Effector memory CD8-positive, alpha-beta T cell (primary cell): ENCODE measurements around the gene FCF1.

Experiments used
- ATAC-seq: fragments of 150-1000 bp; cut with Tn5 transposase; replicated peaks from 2 replicates; pipeline ENCODE4 v1.10.0; 2021; ENCODE audit warnings: mild to moderate bottlenecking, moderate library complexity
- DNase-seq, 3 experiments: peaks; one replicate each; pipeline ENCODE4 v3.0.0; 2021
- H3K27ac Mint-ChIP-seq, 2 donors: one replicate each; pipeline ENCODE4 v1.8.0; 2022; ENCODE audit warnings: mild to moderate bottlenecking in 2 of 2, mixed read lengths in 2 of 2, moderate library complexity in 2 of 2
- H3K27me3 Mint-ChIP-seq, 2 donors: one replicate each; pipeline ENCODE4 v1.8.0; 2022; ENCODE audit warnings: mixed read lengths in 2 of 2
- H3K36me3 Mint-ChIP-seq: one replicate; pipeline ENCODE4 v1.8.0; 2022; ENCODE audit warnings: mild to moderate bottlenecking, moderate library complexity, mixed read lengths; ENCODE audit not compliant: insufficient read depth
- H3K4me1 Mint-ChIP-seq, 2 donors: one replicate each; pipeline ENCODE4 v1.8.0; 2022; ENCODE audit warnings: low read depth in 2 of 2, mixed read lengths in 2 of 2
- H3K4me3 Mint-ChIP-seq, 2 donors: one replicate each; pipeline ENCODE4 v1.8.0; 2022; ENCODE audit warnings: mild to moderate bottlenecking in 2 of 2, mixed read lengths in 2 of 2, moderate library complexity in 2 of 2
- H3K9me3 Mint-ChIP-seq, 2 donors: one replicate each; pipeline ENCODE4 v1.8.0; 2022; ENCODE audit warnings: mixed read lengths in 2 of 2

Gene FCF1

GRCh38 chr14:74685056-74685455 lies 27.9 kb upstream of the FCF1 start:
- no peak for ATAC-seq
- H3K27ac Mint-ChIP-seq = peak overlapping the region in 1 of 2 donors; percentile 29
- H3K36me3 Mint-ChIP-seq = peaks cover 61% of the 10 kb centered on the region
- no peak for DNase-seq
- H3K27me3 Mint-ChIP-seq = no peaks in the 10 kb centered on the region
- peaks cover 2 to 5% of the 10 kb centered on the region in 2 donors for H3K4me1 Mint-ChIP-seq
- H3K9me3 Mint-ChIP-seq = no peaks in the 10 kb centered on the region
- H3K4me3 Mint-ChIP-seq = no peak overlapping the region

GRCh38 chr14:74685921-74686678 lies 26.8 kb upstream of the FCF1 start:
- Mint-ChIP-seq H3K4me3 (no peak overlapping the region), H3K27ac (no peak overlapping the region), H3K36me3 (peaks cover 67% of the 10 kb centered on the region)

GRCh38 chr14:74691456-74691855 lies 21.5 kb upstream of the FCF1 start:
- H3K27me3 Mint-ChIP-seq = no peaks in the 10 kb centered on the region
- no peak for ATAC-seq
- H3K4me1 Mint-ChIP-seq = peaks cover 10 to 14% of the 10 kb centered on the region in 2 donors
- H3K27ac Mint-ChIP-seq = peak overlapping the region; percentile 23 to 64
- peaks cover 48% of the 10 kb centered on the region for H3K36me3 Mint-ChIP-seq
- no peaks in the 10 kb centered on the region for H3K9me3 Mint-ChIP-seq
- no peak for DNase-seq
- H3K4me3 Mint-ChIP-seq = no peak overlapping the region

More at GRCh38 chr14:74685921-74686678, 26.8 kb upstream of the FCF1 start:
- Mint-ChIP-seq H3K9me3 (no peaks in the 10 kb centered on the region), H3K4me1 (peaks cover 2 to 5% of the 10 kb centered on the region in 2 donors), H3K27me3 (no peaks in the 10 kb centered on the region)
- ATAC-seq = no peak
- no peak for DNase-seq

GRCh38 chr14:74693191-74693590 lies 19.8 kb upstream of the FCF1 start:
- Mint-ChIP-seq H3K4me3 (no peak overlapping the region), H3K36me3 (peaks cover 42% of the 10 kb centered on the region), H3K27me3 (no peaks in the 10 kb centered on the region), H3K27ac (peak overlapping the region in 1 of 2 donors; percentile 38), H3K4me1 (peaks cover 18 to 20% of the 10 kb centered on the region in 2 donors), H3K9me3 (no peaks in the 10 kb centered on the region)
- ATAC-seq = no peak
- no peak for DNase-seq

GRCh38 chr14:74695406-74695805 lies 17.5 kb upstream of the FCF1 start:
- Mint-ChIP-seq H3K36me3 (peaks cover 25% of the 10 kb centered on the region), H3K4me1 (peaks cover 14 to 21% of the 10 kb centered on the region in 2 donors), H3K4me3 (no peak overlapping the region), H3K9me3 (no peaks in the 10 kb centered on the region), H3K27me3 (no peaks in the 10 kb centered on the region), H3K27ac (no peak overlapping the region)
- DNase-seq = no peak
- no peak for ATAC-seq

- no peaks in the 10 kb centered on the region for H3K27me3 Mint-ChIP-seq
- no peak for DNase-seq
- no peaks in the 10 kb centered on the region for H3K9me3 Mint-ChIP-seq
- no peak overlapping the region for H3K4me3 Mint-ChIP-seq
- H3K36me3 Mint-ChIP-seq = peaks cover 21% of the 10 kb centered on the region
- H3K4me1 Mint-ChIP-seq = peaks cover 23 to 26% of the 10 kb centered on the region in 2 donors
- no peak overlapping the region for H3K27ac Mint-ChIP-seq
- ATAC-seq = no peak
These were observed 15.9 kb upstream of the FCF1 start for GRCh38 chr14:74697011-74697410.

GRCh38 chr14:74697543-74697942 lies 15.4 kb upstream of the FCF1 start:
- Mint-ChIP-seq H3K9me3 (no peaks in the 10 kb centered on the region), H3K4me3 (no peak overlapping the region), H3K27me3 (no peaks in the 10 kb centered on the region), H3K27ac (no peak overlapping the region), H3K4me1 (peaks cover 24 to 29% of the 10 kb centered on the region in 2 donors), H3K36me3 (peaks cover 22% of the 10 kb centered on the region)
- DNase-seq (no peak), ATAC-seq (no peak)

- DNase-seq (no peak), ATAC-seq (no peak)
- Mint-ChIP-seq H3K4me1 (peaks cover 29 to 34% of the 10 kb centered on the region in 2 donors), H3K27me3 (no peaks in the 10 kb centered on the region), H3K36me3 (peaks cover 22% of the 10 kb centered on the region), H3K27ac (no peak overlapping the region), H3K4me3 (no peak overlapping the region), H3K9me3 (no peaks in the 10 kb centered on the region)
These were observed 15.0 kb upstream of the FCF1 start for GRCh38 chr14:74697976-74698375.

- Mint-ChIP-seq H3K4me1 (peaks cover 31 to 35% of the 10 kb centered on the region in 2 donors), H3K27me3 (no peaks in the 10 kb centered on the region), H3K4me3 (no peak overlapping the region), H3K27ac (no peak overlapping the region), H3K9me3 (no peaks in the 10 kb centered on the region), H3K36me3 (peaks cover 22% of the 10 kb centered on the region)
- no peak for ATAC-seq
- no peak for DNase-seq
These were observed 14.5 kb upstream of the FCF1 start for GRCh38 chr14:74698465-74698864.

- H3K4me1 Mint-ChIP-seq = peaks cover 26 to 29% of the 10 kb centered on the region in 2 donors
- DNase-seq = no peak
These were observed 10.7 kb upstream of the FCF1 start for GRCh38 chr14:74702293-74702692.

GRCh38 chr14:74703043-74703442 lies 9.9 kb upstream of the FCF1 start:
- Mint-ChIP-seq H3K36me3 (peaks cover 17% of the 10 kb centered on the region), H3K27ac (no peak overlapping the region), H3K4me3 (no peak overlapping the region), H3K9me3 (no peaks in the 10 kb centered on the region), H3K27me3 (no peaks in the 10 kb centered on the region), H3K4me1 (peaks cover 24 to 25% of the 10 kb centered on the region in 2 donors)
- ATAC-seq (no peak), DNase-seq (no peak)

More at GRCh38 chr14:74702293-74702692, 10.7 kb upstream of the FCF1 start:
- no peak for ATAC-seq
- no peak overlapping the region for H3K4me3 Mint-ChIP-seq
- no peak overlapping the region for H3K27ac Mint-ChIP-seq
- H3K9me3 Mint-ChIP-seq = no peaks in the 10 kb centered on the region
- no peaks in the 10 kb centered on the region for H3K27me3 Mint-ChIP-seq
- H3K36me3 Mint-ChIP-seq = peaks cover 18% of the 10 kb centered on the region

GRCh38 chr14:74704656-74705055 lies 8.3 kb upstream of the FCF1 start:
- no peaks in the 10 kb centered on the region for H3K9me3 Mint-ChIP-seq
- no peak for DNase-seq
- no peak overlapping the region for H3K27ac Mint-ChIP-seq
- ATAC-seq = no peak
- no peak overlapping the region for H3K4me3 Mint-ChIP-seq
- H3K36me3 Mint-ChIP-seq = peaks cover 15% of the 10 kb centered on the region
- no peaks in the 10 kb centered on the region for H3K27me3 Mint-ChIP-seq
- H3K4me1 Mint-ChIP-seq = peaks cover 27 to 38% of the 10 kb centered on the region in 2 donors

- Mint-ChIP-seq H3K4me1 (peaks cover 28 to 47% of the 10 kb centered on the region in 2 donors), H3K9me3 (no peaks in the 10 kb centered on the region), H3K27ac (no peak overlapping the region), H3K36me3 (peaks cover 16% of the 10 kb centered on the region), H3K4me3 (no peak overlapping the region), H3K27me3 (no peaks in the 10 kb centered on the region)
- DNase-seq = no peak
- ATAC-seq = no peak
These were observed 7.1 kb upstream of the FCF1 start for GRCh38 chr14:74705613-74706500.
